Suprapubic skin (tissue), 4 donors: ENCODE measurements around the gene CSPG4. TPM values are rescaled to one million over a fixed set of nuclear protein-coding genes. Genes with fewer than 3 reads are reported as not detected.
"Not testable (repeated sequence)": the region's sequence is repeated elsewhere in the genome, so short reads cannot be mapped to it uniquely, and the experiment has no call there.

ENCODE experiments used
- DNase-seq, 2 donors: peaks; one replicate each; pipeline ENCODE4 v3.0.0-alpha.2; 2019; ENCODE audit warnings: low spot score in 2 of 2
- H3K27ac ChIP-seq: fragments of 200-600 bp; sonication (generic); one replicate; pipeline ENCODE4 v1.5.1; 2019
- H3K27me3 ChIP-seq: fragments of 200-600 bp; sonication (generic); one replicate; pipeline ENCODE4 v1.5.1; 2019
- H3K36me3 ChIP-seq: fragments of 200-600 bp; sonication (generic); one replicate; pipeline ENCODE4 v1.5.1; 2019
- H3K4me1 ChIP-seq: fragments of 200-600 bp; sonication (generic); one replicate; pipeline ENCODE4 v1.5.1; 2019
- H3K4me3 ChIP-seq: fragments of 200-600 bp; sonication (generic); one replicate; pipeline ENCODE4 v1.5.1; 2019; ENCODE audit warnings: mild to moderate bottlenecking
- H3K9me3 ChIP-seq: fragments of 200-600 bp; sonication (generic); one replicate; pipeline ENCODE4 v1.5.1; 2019
- EP300 ChIP-seq: sonication (generic); formaldehyde crosslinking; IDR thresholded peaks from one replicate; pipeline ENCODE4 v1.6.1; 2017; ENCODE audit warnings: antibody characterized with exemption
- POLR2A ChIP-seq, 2 donors: fragments of 450-650 bp; IDR thresholded peaks; one replicate each; pipeline ENCODE4 v1.6.1; 2017; ENCODE audit warnings: antibody characterized with exemption in 2 of 2, mild to moderate bottlenecking in 2 of 2, moderate library complexity in 2 of 2
- POLR2AphosphoS5 ChIP-seq, 3 donors: sonication (generic); formaldehyde crosslinking; IDR thresholded peaks; one replicate each; pipeline ENCODE4 v1.6.1; 2017; ENCODE audit warnings: antibody characterized with exemption in 3 of 3
- WGBS: methylation state at CpG from one replicate; pipeline ENCODE4 v1.1.5; 2018; 5-methylcytosine and 5-hydroxymethylcytosine counted together
- total RNA-seq, 4 donors: library from RNA; depleted of rRNA; stranded (reverse); fragments of >200 nt; gene quantifications; one replicate each; pipeline ENCODE4 v1.1.0, GENCODE V29; 2016
- TF ChIP-seq, protein P1 (sequence below), 2 donors: fragments of 200-600 bp in 1 of 2; fragments of 450-650 bp in 1 of 2; sonication (generic) in 1 of 2; IDR thresholded peaks; one replicate each; pipeline ENCODE4 v1.5.1; 2016 to 2019; ENCODE audit warnings: antibody characterized with exemption in 2 of 2, mild to moderate bottlenecking in 1 of 2, moderate library complexity in 1 of 2

CSPG4 gene
- total RNA-seq, 4 donors from 2014 or later: 12.8 to 19.7 (median 14.0) TPM

DNA sequence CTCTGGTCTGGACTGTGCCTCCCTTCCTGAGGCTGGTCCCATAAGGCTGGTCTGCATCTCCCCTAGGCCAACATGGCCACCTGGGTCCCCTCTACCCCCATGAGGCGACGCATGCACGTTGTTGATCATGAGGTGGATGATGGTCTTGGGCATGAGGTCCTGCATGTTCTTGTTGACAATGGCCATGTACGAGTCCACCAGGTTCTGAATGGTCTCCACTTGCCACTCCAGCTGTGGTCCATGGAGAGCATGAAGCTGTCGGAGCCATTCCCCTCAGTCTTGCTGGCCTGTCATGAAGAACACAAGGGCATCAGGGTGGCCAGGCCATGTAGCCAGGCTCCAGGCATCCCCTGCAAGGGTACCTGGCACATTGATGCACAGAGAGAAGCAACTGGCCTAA, 27.1 kb upstream of the CSPG4 start:
- H3K27ac ChIP-seq: no peak overlapping the region
- no peaks in the 10 kb centered on the region for H3K27me3 ChIP-seq
- H3K4me3 ChIP-seq: no peak overlapping the region
- H3K9me3 ChIP-seq: no peaks in the 10 kb centered on the region
- TF ChIP-seq POLR2AphosphoS5 (IDR thresholded peaks at IDR 0.05): no peak
- no peak for TF ChIP-seq EP300
- TF ChIP-seq, protein P1, sequence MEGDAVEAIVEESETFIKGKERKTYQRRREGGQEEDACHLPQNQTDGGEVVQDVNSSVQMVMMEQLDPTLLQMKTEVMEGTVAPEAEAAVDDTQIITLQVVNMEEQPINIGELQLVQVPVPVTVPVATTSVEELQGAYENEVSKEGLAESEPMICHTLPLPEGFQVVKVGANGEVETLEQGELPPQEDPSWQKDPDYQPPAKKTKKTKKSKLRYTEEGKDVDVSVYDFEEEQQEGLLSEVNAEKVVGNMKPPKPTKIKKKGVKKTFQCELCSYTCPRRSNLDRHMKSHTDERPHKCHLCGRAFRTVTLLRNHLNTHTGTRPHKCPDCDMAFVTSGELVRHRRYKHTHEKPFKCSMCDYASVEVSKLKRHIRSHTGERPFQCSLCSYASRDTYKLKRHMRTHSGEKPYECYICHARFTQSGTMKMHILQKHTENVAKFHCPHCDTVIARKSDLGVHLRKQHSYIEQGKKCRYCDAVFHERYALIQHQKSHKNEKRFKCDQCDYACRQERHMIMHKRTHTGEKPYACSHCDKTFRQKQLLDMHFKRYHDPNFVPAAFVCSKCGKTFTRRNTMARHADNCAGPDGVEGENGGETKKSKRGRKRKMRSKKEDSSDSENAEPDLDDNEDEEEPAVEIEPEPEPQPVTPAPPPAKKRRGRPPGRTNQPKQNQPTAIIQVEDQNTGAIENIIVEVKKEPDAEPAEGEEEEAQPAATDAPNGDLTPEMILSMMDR (IDR thresholded peaks at IDR 0.05): no peak
- no peak for TF ChIP-seq POLR2A (IDR thresholded peaks at IDR 0.05)
- WGBS: 100% methylated on average over 3 of the region's 5 CpGs
- peaks cover 21% of the 10 kb centered on the region for H3K4me1 ChIP-seq
- DNase-seq: peak in 1 of 2 donors; percentile 53
- H3K36me3 ChIP-seq: no peaks in the 10 kb centered on the region

DNA sequence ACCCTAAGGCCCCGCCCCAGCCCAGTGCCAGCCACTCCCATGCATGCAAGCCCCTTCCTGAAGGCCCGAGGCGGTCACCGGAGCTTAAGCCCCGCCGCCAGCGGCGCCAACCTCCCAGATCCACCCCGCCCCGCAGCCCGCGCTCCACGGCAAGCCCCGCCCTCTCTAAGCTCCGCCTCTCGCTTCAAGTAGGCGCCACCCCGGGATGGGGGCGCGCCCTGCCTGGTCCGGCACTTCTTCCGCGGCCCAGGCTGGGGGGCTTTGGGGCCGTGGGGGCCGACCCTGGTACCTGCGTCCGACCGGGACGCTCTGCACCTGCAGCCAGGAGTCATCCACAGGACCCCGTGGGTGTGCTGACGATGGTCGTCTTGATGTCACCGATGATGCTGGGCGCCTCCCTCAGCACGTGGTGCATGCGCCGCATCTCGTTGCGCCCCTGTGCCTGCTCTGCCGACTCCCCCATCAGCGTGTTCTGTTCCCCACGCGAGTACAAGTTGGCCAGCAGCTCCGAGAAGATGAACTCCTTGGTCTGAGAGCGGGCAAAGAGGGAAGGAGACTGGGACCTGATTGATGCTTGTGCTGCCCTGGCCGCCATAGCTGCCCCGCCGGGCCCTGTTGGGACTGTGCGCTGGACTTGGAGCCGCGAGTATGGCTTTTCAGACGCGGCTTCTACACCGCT, 26.1 kb upstream of the CSPG4 start:
- Histone ChIP-seq H3K4me3 (peak overlapping the region; percentile 77), H3K4me1 (peaks cover 27% of the 10 kb centered on the region), H3K27me3 (no peaks in the 10 kb centered on the region), H3K27ac (no peak overlapping the region), H3K36me3 (no peaks in the 10 kb centered on the region), H3K9me3 (no peaks in the 10 kb centered on the region)
- 48% methylated on average over 5 of the region's 54 CpGs for WGBS
- peak; percentile 95 to 97 for DNase-seq
- TF ChIP-seq POLR2AphosphoS5 (IDR thresholded peaks at IDR 0.05) (no peak), POLR2A (IDR thresholded peaks at IDR 0.05) (no peak), EP300 (no peak)
- TF ChIP-seq, protein P1 (IDR thresholded peaks at IDR 0.05): no peak

DNA sequence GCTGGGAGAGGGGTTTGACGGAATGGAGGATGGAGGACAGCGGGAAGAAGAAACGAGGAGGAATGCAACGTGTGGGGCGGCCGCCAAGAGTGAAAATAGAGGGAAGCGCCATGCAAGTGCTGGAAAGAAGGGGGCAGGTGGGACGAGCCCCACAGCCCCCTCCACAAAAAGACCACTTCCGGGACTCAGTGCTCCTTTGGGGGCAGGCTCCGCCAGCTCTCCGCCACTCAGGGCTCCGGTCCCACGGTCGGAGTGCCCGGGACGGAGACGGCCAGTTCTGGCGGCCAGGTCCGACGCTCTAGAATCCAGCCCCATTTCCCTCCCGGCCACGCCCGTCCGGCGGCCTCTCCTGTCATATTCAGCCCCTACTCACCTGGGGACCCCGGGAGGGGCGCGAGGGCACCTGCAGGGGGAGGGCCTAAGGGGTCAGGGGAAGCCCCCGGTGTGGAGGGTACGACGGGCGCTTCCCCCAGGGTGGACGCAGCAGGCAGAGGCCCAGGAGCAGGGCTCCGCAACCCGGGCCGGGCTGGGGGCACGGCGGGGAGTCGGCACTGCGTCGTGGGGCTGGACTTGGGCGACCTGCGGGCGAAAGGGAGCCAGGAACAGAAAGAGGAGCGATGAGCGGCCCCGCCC, 25.5 kb upstream of the CSPG4 start:
- no peak for DNase-seq
- Histone ChIP-seq H3K27me3 (no peaks in the 10 kb centered on the region), H3K27ac (no peak overlapping the region), H3K36me3 (no peaks in the 10 kb centered on the region), H3K4me3 (peak overlapping the region; percentile 77), H3K4me1 (peaks cover 31% of the 10 kb centered on the region), H3K9me3 (no peaks in the 10 kb centered on the region)
- TF ChIP-seq POLR2AphosphoS5 (IDR thresholded peaks at IDR 0.05) (no peak), EP300 (no peak), POLR2A (IDR thresholded peaks at IDR 0.05) (no peak)
- TF ChIP-seq, protein P1 (IDR thresholded peaks at IDR 0.05): no peak
- 5% methylated on average over 11 of the region's 47 CpGs for WGBS

DNA sequence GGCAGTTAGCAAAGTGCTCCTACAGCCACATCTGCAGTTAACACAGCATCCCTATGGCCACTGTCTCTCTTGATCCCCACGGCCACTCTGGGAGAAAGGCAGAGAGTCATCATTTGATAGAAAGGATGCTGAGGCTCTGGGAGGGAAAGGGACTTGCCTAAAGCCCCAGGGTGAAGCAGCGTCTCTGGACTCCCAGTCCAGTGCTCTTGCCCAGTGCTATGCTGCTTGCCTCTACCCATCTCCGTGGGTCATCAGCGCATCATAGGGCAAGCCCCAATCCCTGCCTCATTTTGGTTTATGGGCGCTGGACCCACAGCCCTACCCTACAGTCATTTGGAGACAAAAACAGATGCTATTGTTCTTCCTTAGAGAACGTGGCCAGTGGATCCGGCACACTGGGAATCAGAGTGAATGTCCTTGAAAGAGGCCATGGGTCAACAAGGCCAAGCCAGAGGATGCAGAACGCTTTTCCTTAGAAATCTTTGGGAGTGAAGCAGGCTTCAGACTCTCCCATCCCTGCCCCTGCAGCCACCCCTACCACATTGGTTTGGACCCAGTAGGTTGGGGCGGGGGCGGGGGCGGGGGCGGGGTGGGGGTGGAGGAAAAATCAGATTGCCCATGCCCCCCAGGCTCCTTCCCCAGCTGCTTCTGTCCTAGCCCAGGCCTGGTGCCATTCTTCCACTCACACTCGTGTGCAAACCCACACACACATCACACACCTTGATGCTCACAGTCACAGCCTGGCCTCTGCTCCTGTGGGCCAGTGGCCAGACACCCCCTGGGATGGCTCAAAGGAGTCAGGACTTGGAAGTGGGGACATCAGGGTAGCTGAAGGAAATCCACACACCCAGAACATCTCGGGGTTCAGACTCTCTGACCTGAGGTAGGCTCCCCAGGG, 24.7 kb upstream of the CSPG4 start:
- not testable (repeated sequence) for H3K27ac ChIP-seq, H3K36me3 ChIP-seq, H3K27me3 ChIP-seq, H3K9me3 ChIP-seq
- WGBS: 74% methylated on average over 9 of the region's 14 CpGs
- DNase-seq: peak in 1 of 2 donors; percentile 54
- H3K4me1 ChIP-seq: peaks cover 38% of the 10 kb centered on the region
- H3K4me3 ChIP-seq: peak overlapping the region; percentile 77

DNA sequence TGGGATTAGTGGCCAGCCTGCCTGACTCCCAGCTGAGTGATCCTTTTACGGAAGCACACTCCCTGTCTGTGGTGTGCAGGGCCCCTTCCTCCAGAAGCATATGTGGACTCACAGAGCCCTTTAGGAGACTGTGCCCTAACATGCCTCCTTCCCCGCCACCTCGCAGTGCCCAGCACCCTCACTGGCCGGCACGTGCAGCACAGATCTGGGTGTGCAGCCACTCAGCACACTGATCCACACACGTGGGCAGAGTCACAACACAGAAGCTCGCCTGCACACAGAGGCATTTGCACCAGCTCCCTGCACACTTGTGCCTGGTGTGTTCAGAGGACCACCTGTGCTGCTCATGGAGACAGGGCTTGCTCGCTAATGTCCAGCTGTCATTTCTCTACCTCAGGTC, 23.6 kb upstream of the CSPG4 start:
- no peak overlapping the region for H3K27ac ChIP-seq
- no peaks in the 10 kb centered on the region for H3K9me3 ChIP-seq
- 76% methylated on average over 6 of the region's 8 CpGs for WGBS
- no peaks in the 10 kb centered on the region for H3K27me3 ChIP-seq
- H3K4me3 ChIP-seq: no peak overlapping the region
- peaks cover 49% of the 10 kb centered on the region for H3K4me1 ChIP-seq
- peak in 1 of 2 donors; percentile 35 for DNase-seq
- H3K36me3 ChIP-seq: no peaks in the 10 kb centered on the region
- TF ChIP-seq POLR2A (IDR thresholded peaks at IDR 0.05): no peak
- TF ChIP-seq EP300: no peak
- no peak for TF ChIP-seq POLR2AphosphoS5 (IDR thresholded peaks at IDR 0.05)
- TF ChIP-seq, protein P1 (IDR thresholded peaks at IDR 0.05): no peak

DNA sequence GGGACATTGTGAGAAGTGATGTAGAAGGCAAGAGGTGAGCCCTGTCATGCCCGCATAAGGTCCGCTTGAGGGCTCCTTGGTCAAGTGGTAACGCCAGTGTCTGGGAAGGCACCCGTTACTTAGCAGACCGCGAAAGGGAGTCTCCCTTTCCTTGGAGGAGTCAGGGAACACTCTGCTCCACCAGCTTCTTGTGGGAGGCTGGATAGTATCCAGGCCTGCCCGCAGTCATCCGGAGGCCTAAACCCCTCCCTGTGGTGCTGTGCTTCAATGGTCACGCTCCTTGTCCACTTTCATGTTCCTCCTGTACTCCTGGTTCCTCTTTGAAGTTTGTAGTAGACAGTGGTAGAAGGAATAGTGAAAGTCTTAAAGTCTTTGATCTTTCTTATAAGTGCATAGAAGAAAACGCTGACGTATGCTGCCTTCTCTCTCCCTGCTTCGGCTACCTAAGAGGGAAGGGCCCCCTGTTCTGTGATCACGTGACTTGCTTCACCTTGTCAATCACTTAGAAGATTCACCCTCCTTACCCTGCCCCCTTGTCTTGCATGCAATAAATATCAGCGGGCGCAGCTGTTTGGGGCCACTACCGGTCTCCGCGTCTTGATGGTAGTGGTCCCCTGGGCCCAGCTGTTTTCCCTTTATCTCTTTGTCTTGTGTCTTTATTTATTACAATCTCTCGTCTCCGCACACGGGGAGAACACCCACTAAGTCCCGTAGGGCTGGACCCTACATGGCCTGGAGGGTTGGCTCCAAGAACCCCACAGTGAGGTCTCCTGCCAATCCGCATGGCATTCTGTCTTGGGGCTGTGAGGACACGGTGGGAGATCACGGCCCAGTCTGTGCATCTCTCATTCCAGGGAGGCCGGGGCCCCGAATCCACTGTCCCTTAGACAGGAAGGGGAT, 22.5 kb upstream of the CSPG4 start:
- not testable (repeated sequence) for H3K27ac ChIP-seq, H3K36me3 ChIP-seq, H3K9me3 ChIP-seq, H3K27me3 ChIP-seq, H3K4me3 ChIP-seq
- WGBS: 71% methylated on average over 27 of the region's 27 CpGs
- peak in 1 of 2 donors; percentile 54 for DNase-seq
- peaks cover 49% of the 10 kb centered on the region for H3K4me1 ChIP-seq
